Caco-2 (cell line): Measurements from ENCODE around the gene ERICH4. TPM values are rescaled to one million over a fixed set of nuclear protein-coding genes. Genes with fewer than 3 reads are reported as not detected.

Source experiments
- BruUV-seq: library from RNA; stranded (reverse); fragments of 400-500 nt; replicated peaks from 2 replicates; lab custom pipeline; 2021; lab: Mats Ljungman, UMichigan
- CTCF ChIA-PET: fragments of 300-600 bp; sonication (Branson Sonifier 250); formaldehyde crosslinking; loops from one replicate; lab custom pipeline; 2022; ENCODE audit warnings: antibody characterized with exemption; lab: Charles Lee
- POLR2A ChIA-PET: fragments of 300-600 bp; sonication (Branson Sonifier 250); formaldehyde crosslinking; loops from one replicate; lab custom pipeline; 2022; ENCODE audit warnings: antibody characterized with exemption; lab: Charles Lee
- DNase-seq, 2 experiments: peaks; one replicate each; pipeline versions ENCODE4 v3.0.0 to v3.0.0-alpha.2; 2020 to 2022
- H3K27me3 ChIP-seq: replicated peaks from 2 replicates; pipeline ENCODE4 v1.6.0; 2011; ENCODE audit warnings: low read length; ENCODE audit not compliant: control insufficient read depth, insufficient read depth
- H3K36me3 ChIP-seq: 2 replicates; pipeline ENCODE4 v1.5.1; 2011; ENCODE audit warnings: low read length; ENCODE audit not compliant: control insufficient read depth, insufficient read depth
- H3K4me1 ChIP-seq: fragments of 250-450 bp; sonication (Bioruptor Pico); 2 replicates; pipeline ENCODE4 v1.5.1; 2020; ENCODE audit warnings: mild to moderate bottlenecking
- H3K4me3 ChIP-seq: 2 replicates; pipeline ENCODE4 v1.5.1; 2011; ENCODE audit warnings: low read depth, mild to moderate bottlenecking, control low read depth, low read length
- H3K9me3 ChIP-seq: fragments of 250-450 bp; sonication (Bioruptor Pico); 2 replicates; pipeline ENCODE4 v1.5.1; 2020; ENCODE audit warnings: mild to moderate bottlenecking, moderate library complexity
- H3K27ac Mint-ChIP-seq: one replicate; pipeline ENCODE4 v1.8.0; 2022; ENCODE audit warnings: mixed read lengths; ENCODE audit not compliant: unreplicated experiment
- H3K27me3 Mint-ChIP-seq: one replicate; pipeline ENCODE4 v1.8.0; 2022; ENCODE audit warnings: mixed read lengths; ENCODE audit not compliant: insufficient read depth, unreplicated experiment
- H3K36me3 Mint-ChIP-seq: one replicate; pipeline ENCODE4 v1.8.0; 2022; ENCODE audit warnings: mild to moderate bottlenecking, mixed read lengths; ENCODE audit not compliant: insufficient read depth, unreplicated experiment
- H3K4me1 Mint-ChIP-seq: one replicate; pipeline ENCODE4 v1.8.0; 2022; ENCODE audit warnings: low read depth, mixed read lengths; ENCODE audit not compliant: unreplicated experiment
- H3K4me3 Mint-ChIP-seq: one replicate; pipeline ENCODE4 v1.8.0; 2022; ENCODE audit warnings: mild to moderate bottlenecking, moderate library complexity, mixed read lengths; ENCODE audit not compliant: unreplicated experiment
- H3K9me3 Mint-ChIP-seq: one replicate; pipeline ENCODE4 v1.8.0; 2022; ENCODE audit warnings: mixed read lengths; ENCODE audit not compliant: unreplicated experiment
- CTCF ChIP-seq, 2 experiments: fragments of 200-600 bp in 1 of 2; IDR thresholded peaks; 1 replicate in 1 of 2; 2 replicates in 1 of 2; pipeline versions ENCODE4 v1.5.1 to v1.8.0; 2011 to 2022; ENCODE audit warnings: antibody characterized with exemption in 1 of 2, control low read depth in 1 of 2, inconsistent platforms in 1 of 2, low read depth in 1 of 2, low read length in 1 of 2, mild to moderate bottlenecking in 1 of 2, moderate library complexity in 1 of 2; ENCODE audit not compliant: insufficient read depth in 1 of 2, severe bottlenecking in 1 of 2, unreplicated experiment in 1 of 2
- intact Hi-C: fragments of 100-400 bp; cut with micrococcal nuclease; formaldehyde crosslinking; loops from one replicate; pipeline ENCODE4 v1.10.0; 2022; ENCODE audit not compliant: unreplicated experiment
- total RNA-seq: library from RNA; stranded (reverse); gene quantifications from 2 replicates; pipeline ENCODE4 v1.2.3, GENCODE V29; 2022

The ERICH4 gene
- total RNA-seq, 1 experiment from 2014 or later: not detected

- TSS peak; percentile 70 for BruUV-seq
- intact Hi-C loops: loop anchor here (1.0 kb wide), 2 partner anchors 30 to 33 kb away; partner anchors contain the start of genes B3GNT8 and B9D2
- H3K4me1 Mint-ChIP-seq: peaks cover 15% of the 10 kb centered on the region
- Histone ChIP-seq H3K36me3 (peaks cover 1% of the 10 kb centered on the region; the same call in 1 of the 2 replicates), H3K27me3 (no peaks in the 10 kb centered on the region; the same call in 1 of the 2 replicates), H3K4me3 (peak within 1 kb of the TSS; percentile 97), H3K9me3 (no peaks in the 10 kb centered on the region), H3K4me1 (0 out of 2 replicates have a peak, but pooled peaks cover 6% of the 10 kb centered on the region)
- DNase-seq: peak; percentile 99 to 100
- no peak for TF ChIP-seq CTCF (IDR thresholded peaks at IDR 0.05; ENCODE audit: insufficient read depth in 1 of 2, low read depth in 1 of 2, low read length in 1 of 2, severe bottlenecking in 1 of 2, unreplicated experiment in 1 of 2)
- peak within 1 kb of the TSS; percentile 100 for H3K27ac Mint-ChIP-seq
- CTCF ChIA-PET: interaction anchor here (0.6 kb wide), 1 partner anchor 1957 kb away, joined by 5 read pairs; no protein-coding TSS in a partner anchor
- POLR2A ChIA-PET: interaction anchor here (1.0 to 1.3 kb wide), 2 partner anchors 42 kb away, joined by 3 to 4 read pairs; partner anchors contain the start of gene DMAC2
- H3K36me3 Mint-ChIP-seq: peaks cover 16% of the 10 kb centered on the region
- no peaks in the 10 kb centered on the region for H3K9me3 Mint-ChIP-seq
- H3K27me3 Mint-ChIP-seq: no peaks in the 10 kb centered on the region
- peak within 1 kb of the TSS; percentile 99 for H3K4me3 Mint-ChIP-seq
Measured at GRCh38 chr19:41397086-41398049, 45.6 kb upstream of the ERICH4 start, which contains the start of the genes BCKDHA and EXOSC5. BCKDHA (plus strand) TSS chr19:41397818; CDS start chr19:41397828, 10 bp downstream. EXOSC5 (minus strand) TSS chr19:41397359; CDS start chr19:41397328, 31 bp downstream.

- BruUV-seq: no TSS peak
- ChIA-PET POLR2A (interaction anchor here (1.0 to 1.4 kb wide), 2 partner anchors 11 to 41 kb away, joined by 3 read pairs; partner anchors contain the start of gene DMAC2), CTCF (no interaction called here)
- Histone ChIP-seq H3K36me3 (no peaks in the 10 kb centered on the region), H3K4me1 (0 out of 2 replicates have a peak, but pooled peaks cover 6% of the 10 kb centered on the region), H3K27me3 (no peaks in the 10 kb centered on the region; the same call in 1 of the 2 replicates), H3K9me3 (no peaks in the 10 kb centered on the region), H3K4me3 (peak overlapping the region; percentile 97)
- H3K27me3 Mint-ChIP-seq: no peaks in the 10 kb centered on the region
- intact Hi-C loops: no loop called here
- no peaks in the 10 kb centered on the region for H3K9me3 Mint-ChIP-seq
- peak overlapping the region; percentile 100 for H3K27ac Mint-ChIP-seq
- H3K4me1 Mint-ChIP-seq: peaks cover 15% of the 10 kb centered on the region
- H3K36me3 Mint-ChIP-seq: peaks cover 16% of the 10 kb centered on the region
- TF ChIP-seq CTCF (IDR thresholded peaks at IDR 0.05; ENCODE audit: insufficient read depth in 1 of 2, low read depth in 1 of 2, low read length in 1 of 2, severe bottlenecking in 1 of 2, unreplicated experiment in 1 of 2): no peak
- no peak for DNase-seq
- peak overlapping the region; percentile 99 for H3K4me3 Mint-ChIP-seq
Measured at GRCh38 chr19:41398050-41398418, 44.9 kb upstream of the ERICH4 start.

GRCh38 chr19:41398598-41398997, 44.4 kb upstream of the ERICH4 start:
- Mint-ChIP-seq H3K4me3 (peak overlapping the region; percentile 99), H3K27me3 (no peaks in the 10 kb centered on the region), H3K27ac (peak overlapping the region; percentile 100), H3K4me1 (peaks cover 15% of the 10 kb centered on the region), H3K36me3 (peaks cover 15% of the 10 kb centered on the region), H3K9me3 (no peaks in the 10 kb centered on the region)
- peak overlapping the region; percentile 97 for H3K4me3 ChIP-seq
- ChIA-PET POLR2A (interaction anchor here (1.0 to 1.4 kb wide), 2 partner anchors 11 to 41 kb away, joined by 3 read pairs; partner anchors contain the start of gene DMAC2), CTCF (no interaction called here)
- DNase-seq: no peak
- intact Hi-C loops: no loop called here
- H3K27me3 ChIP-seq: no peaks in the 10 kb centered on the region; the same call in 1 of the 2 replicates
- H3K36me3 ChIP-seq: no peaks in the 10 kb centered on the region
- no TSS peak for BruUV-seq
- no peak for TF ChIP-seq CTCF (IDR thresholded peaks at IDR 0.05; ENCODE audit: insufficient read depth in 1 of 2, low read depth in 1 of 2, low read length in 1 of 2, severe bottlenecking in 1 of 2, unreplicated experiment in 1 of 2)
- H3K9me3 ChIP-seq: no peaks in the 10 kb centered on the region
- H3K4me1 ChIP-seq: 0 out of 2 replicates have a peak, but pooled peaks cover 6% of the 10 kb centered on the region
